Activated CD4-positive, alpha-beta T cell treated with anti-CD3 and anti-CD28 coated beads for 36 hours (primary cell): ENCODE results near the gene SPSB1. TPM values are rescaled to one million over a fixed set of nuclear protein-coding genes. Genes with fewer than 3 reads are reported as not detected.

Experiments used
- ATAC-seq: fragments of 200-7000 bp; cut with Tn5 transposase; one replicate; pipeline ENCODE4 v1.10.0; 2021; ENCODE audit warnings: mild to moderate bottlenecking, moderate library complexity
- CTCF ChIA-PET: fragments of 350-600 bp; sonication (Branson Sonifier 250); formaldehyde crosslinking; loops from one replicate; lab custom pipeline; 2021; ENCODE audit warnings: antibody characterized with exemption; lab: Charles Lee
- POLR2A ChIA-PET: fragments of 350-600 bp; sonication (Branson Sonifier 250); formaldehyde crosslinking; loops from one replicate; lab custom pipeline; 2021; ENCODE audit warnings: antibody characterized with exemption, inconsistent platforms; lab: Charles Lee
- DNase-seq: peaks from one replicate; pipeline ENCODE4 v3.0.0-alpha.2; 2020
- H3K27ac Mint-ChIP-seq: one replicate; pipeline ENCODE4 v1.8.0; 2021; ENCODE audit warnings: mixed read lengths
- H3K27me3 Mint-ChIP-seq: one replicate; pipeline ENCODE4 v1.8.0; 2021; ENCODE audit warnings: mixed read lengths
- H3K36me3 Mint-ChIP-seq: one replicate; pipeline ENCODE4 v1.8.0; 2021; ENCODE audit warnings: low read depth, mixed read lengths
- H3K4me1 Mint-ChIP-seq: one replicate; pipeline ENCODE4 v1.8.0; 2021; ENCODE audit warnings: mixed read lengths
- H3K4me3 Mint-ChIP-seq: one replicate; pipeline ENCODE4 v1.8.0; 2021; ENCODE audit warnings: mild to moderate bottlenecking, moderate library complexity, mixed read lengths
- H3K9me3 Mint-ChIP-seq: one replicate; pipeline ENCODE4 v1.8.0; 2021; ENCODE audit warnings: low read depth, mixed read lengths
- intact Hi-C, 2 experiments: fragments of 100-400 bp; cut with DNase I in 1 of 2; cut with micrococcal nuclease in 1 of 2; formaldehyde crosslinking; loops; one replicate each; pipeline versions ENCODE4 v1.14.2 to v1.15.1; 2022 to 2024; cut with DNase I, micrococcal nuclease
- total RNA-seq, 2 experiments: library from RNA; stranded (reverse); gene quantifications; one replicate each; pipeline ENCODE4 v1.2.3, GENCODE V29; 2021

SPSB1 gene
- total RNA-seq, 2 experiments from 2014 or later = 5.7 to 6.8 TPM

DNA sequence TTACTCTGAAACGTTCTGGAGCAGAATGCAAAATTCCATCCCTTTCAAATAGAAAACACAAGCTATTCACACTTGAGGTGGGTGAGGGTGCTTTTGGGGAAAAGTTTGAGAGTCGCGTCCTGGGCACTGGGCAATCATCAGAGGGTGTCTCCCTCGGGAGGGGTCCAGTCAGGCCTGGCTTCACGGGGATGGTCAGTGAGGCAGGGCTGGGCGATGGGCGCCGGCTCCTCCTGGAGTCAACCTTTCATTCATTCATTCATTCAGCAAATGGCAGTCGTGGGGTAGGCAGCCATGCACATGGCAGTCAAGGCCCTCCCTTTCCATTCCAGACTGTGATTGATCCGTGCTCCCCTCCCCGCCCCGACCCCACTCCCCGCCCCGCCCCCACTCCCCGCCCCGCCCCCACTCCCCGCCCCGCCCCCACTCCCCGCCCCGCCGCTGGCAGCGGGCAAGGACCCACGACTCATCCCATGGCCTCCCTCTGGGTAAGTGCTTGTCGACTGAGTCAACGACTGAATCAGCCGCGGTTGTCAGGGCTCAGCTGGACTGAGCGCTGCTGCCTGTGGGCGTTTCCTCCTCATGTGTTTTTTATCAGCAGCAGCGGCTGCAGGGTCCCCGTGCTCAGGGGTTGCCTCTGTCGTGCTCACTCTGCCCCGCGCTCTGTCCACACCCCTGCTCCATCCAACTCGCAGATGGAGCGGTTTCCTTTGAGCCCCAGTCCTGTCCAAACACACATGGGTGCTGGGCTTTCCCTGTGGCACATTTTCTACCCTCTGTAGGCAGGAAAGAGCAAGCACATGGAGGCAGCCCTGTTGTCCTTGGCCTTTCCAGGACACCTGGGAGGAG lies 12.5 kb upstream of the SPSB1 start:
- H3K27me3 Mint-ChIP-seq = no peaks in the 10 kb centered on the region
- intact Hi-C loops = loop anchor here in 1 of 2 experiments (1.0 to 5.0 kb wide), 3 partner anchors 13 to 372 kb away; partner anchors contain the start of gene PIK3CD
- ChIA-PET CTCF (interaction anchor here (0.6 to 2.2 kb wide), 8 partner anchors 9 to 560 kb away, joined by 3 to 17 read pairs (median 4); no protein-coding TSS in a partner anchor), POLR2A (interaction anchor here (0.5 to 0.6 kb wide), 3 partner anchors 9 to 115 kb away, joined by 3 read pairs; no protein-coding TSS in a partner anchor)
- DNase-seq (peak; percentile 91), ATAC-seq (peak; percentile 89)
- no peak overlapping the region for H3K27ac Mint-ChIP-seq
- H3K4me1 Mint-ChIP-seq = peaks cover 54% of the 10 kb centered on the region
- peaks cover 8% of the 10 kb centered on the region for H3K9me3 Mint-ChIP-seq
- peaks cover 4% of the 10 kb centered on the region for H3K36me3 Mint-ChIP-seq
- no peak overlapping the region for H3K4me3 Mint-ChIP-seq

DNA sequence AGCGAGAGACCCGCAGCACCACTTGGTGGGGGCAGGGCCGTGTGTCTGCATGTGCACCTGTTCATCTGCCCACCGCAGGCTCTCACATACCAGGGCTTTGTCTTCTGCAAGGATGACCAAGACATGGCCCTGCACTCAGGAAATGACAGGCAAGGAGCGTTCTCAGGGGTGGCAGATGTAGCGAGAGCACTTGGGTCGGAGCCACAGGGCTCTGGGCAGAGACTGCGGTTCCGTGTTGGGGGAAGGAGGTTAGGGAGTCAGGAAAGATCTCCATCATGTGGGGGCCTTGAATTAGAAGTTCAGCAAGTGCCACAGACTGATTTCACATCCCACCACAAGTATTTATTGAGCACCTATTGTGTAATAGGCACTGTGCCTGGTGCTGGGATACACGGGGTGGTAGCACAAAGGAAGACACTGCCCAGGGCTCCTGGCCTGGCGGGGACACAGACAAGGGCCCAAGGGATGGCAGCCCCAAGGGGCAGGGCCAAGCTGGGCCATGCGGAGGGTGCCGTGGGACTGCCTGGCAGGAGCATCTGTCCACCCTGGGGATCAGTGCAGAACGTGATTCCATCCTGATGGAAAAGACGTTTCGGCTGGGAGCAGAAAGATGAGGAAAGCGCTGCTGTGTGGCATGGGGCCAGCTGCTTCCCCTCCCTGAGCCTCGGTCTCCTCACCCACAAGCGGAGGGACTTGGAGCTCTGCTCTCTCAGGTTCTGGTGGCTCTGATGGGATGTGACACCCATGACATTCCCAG lies 11.4 kb upstream of the SPSB1 start:
- H3K36me3 Mint-ChIP-seq = peaks cover 4% of the 10 kb centered on the region
- H3K27me3 Mint-ChIP-seq = no peaks in the 10 kb centered on the region
- peaks cover 10% of the 10 kb centered on the region for H3K9me3 Mint-ChIP-seq
- no peak for ATAC-seq
- no peak for DNase-seq
- ChIA-PET POLR2A (no interaction called here), CTCF (interaction anchor here (0.6 to 2.9 kb wide), 9 partner anchors 8 to 302 kb away, joined by 3 to 17 read pairs (median 5); no protein-coding TSS in a partner anchor)
- intact Hi-C loops = loop anchor here in 1 of 2 experiments (5.0 kb wide), 1 partner anchor 371 kb away; the partner anchor contains the start of gene PIK3CD
- H3K4me1 Mint-ChIP-seq = peaks cover 44% of the 10 kb centered on the region
- H3K27ac Mint-ChIP-seq = no peak overlapping the region
- H3K4me3 Mint-ChIP-seq = no peak overlapping the region

DNA sequence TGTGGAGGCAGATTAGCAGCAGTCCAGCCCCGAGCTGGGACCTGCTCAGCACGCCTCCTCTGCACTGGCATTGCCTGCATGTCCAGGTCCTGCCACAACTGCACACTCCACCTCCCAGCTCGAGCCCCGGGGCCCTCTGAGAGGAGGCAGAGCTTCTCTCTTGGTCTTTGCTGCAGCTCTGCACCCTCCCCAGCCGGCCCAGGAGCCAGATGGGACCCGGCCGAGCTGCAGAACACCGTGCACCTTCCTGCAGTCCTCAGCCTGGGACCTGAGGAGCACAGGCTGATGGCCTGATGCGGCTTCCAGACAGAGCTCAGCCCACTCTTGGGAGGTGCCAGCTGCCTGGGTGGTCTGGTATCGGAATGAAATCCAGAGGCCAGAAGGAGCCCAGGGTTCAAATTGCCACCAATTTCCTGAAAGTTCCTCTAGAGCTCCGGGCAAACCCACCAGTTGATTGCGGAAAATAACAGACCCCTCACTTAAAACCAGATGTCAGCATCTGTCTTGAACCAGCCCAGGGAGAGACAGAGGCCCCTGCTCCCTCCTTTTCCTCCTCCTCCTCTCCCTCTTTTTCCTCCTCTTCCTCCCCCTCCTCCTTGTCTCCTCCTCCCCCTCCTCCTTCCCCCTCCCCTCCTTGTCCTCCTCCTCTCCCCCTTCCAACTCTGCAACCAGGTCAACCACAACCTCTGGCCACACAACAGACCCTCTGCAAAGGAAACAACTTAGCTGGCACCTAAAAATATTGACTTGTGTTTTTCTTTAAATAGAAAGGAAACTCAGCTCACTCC lies 10.6 kb upstream of the SPSB1 start:
- Mint-ChIP-seq H3K4me1 (peaks cover 43% of the 10 kb centered on the region), H3K9me3 (peaks cover 12% of the 10 kb centered on the region), H3K36me3 (peaks cover 2% of the 10 kb centered on the region), H3K4me3 (no peak overlapping the region), H3K27ac (no peak overlapping the region), H3K27me3 (no peaks in the 10 kb centered on the region)
- ATAC-seq (no peak), DNase-seq (peak; percentile 27)
- ChIA-PET CTCF (interaction anchor here (0.5 to 2.9 kb wide), 6 partner anchors 9 to 301 kb away, joined by 3 to 13 read pairs (median 8); no protein-coding TSS in a partner anchor), POLR2A (interaction anchor here (0.6 kb wide), 2 partner anchors 311 to 408 kb away, joined by 3 to 8 read pairs; no protein-coding TSS in a partner anchor)
- intact Hi-C loops = loop anchor here in 1 of 2 experiments (5.0 kb wide), 1 partner anchor 370 kb away; the partner anchor contains the start of gene PIK3CD

DNA sequence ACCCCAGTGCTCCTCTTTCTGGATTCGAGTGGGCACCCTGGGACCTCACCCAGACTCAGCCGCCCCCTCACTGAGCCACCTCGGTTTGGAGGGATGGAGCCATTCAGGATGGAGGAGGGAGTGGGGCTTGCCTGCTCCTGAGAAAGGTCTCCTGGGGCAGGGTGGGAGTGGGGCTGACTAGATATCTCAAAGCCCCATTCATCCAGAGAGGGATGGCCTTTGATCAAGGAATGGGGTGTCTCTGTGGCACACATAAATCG lies 10.1 kb upstream of the SPSB1 start:
- Mint-ChIP-seq H3K4me1 (peaks cover 43% of the 10 kb centered on the region), H3K36me3 (peaks cover 2% of the 10 kb centered on the region), H3K9me3 (peaks cover 12% of the 10 kb centered on the region), H3K4me3 (no peak overlapping the region), H3K27ac (no peak overlapping the region), H3K27me3 (no peaks in the 10 kb centered on the region)
- ATAC-seq (no peak), DNase-seq (no peak)
- POLR2A ChIA-PET = interaction anchor here (0.6 kb wide), 2 partner anchors 311 to 409 kb away, joined by 3 to 8 read pairs; no protein-coding TSS in a partner anchor
- CTCF ChIA-PET = interaction anchor here (0.5 to 2.9 kb wide), 5 partner anchors 8 to 280 kb away, joined by 3 to 13 read pairs (median 11); no protein-coding TSS in a partner anchor
- intact Hi-C loops = loop anchor here in 1 of 2 experiments (5.0 kb wide), 1 partner anchor 370 kb away; the partner anchor contains the start of gene PIK3CD

DNA sequence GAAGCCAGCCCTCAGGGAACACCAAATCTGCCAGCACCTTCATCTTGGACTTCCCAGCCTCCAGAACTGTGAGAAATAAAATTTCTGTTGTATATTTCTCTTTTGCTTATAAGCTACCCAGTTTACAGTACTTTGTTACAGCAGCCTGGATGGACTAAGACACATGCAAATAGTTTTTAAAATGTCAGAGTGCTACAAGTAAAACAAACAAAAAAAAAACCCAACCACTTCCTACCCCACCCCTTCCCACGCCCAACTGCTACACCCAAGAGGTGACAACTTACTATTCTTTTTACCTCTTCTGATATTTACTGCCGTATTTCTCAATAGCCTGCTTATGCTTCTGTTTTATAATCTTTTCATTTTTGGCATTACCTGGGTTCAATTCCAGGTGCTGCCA lies 8.6 kb upstream of the SPSB1 start:
- DNase-seq (no peak), ATAC-seq (no peak)
- H3K4me1 Mint-ChIP-seq = peaks cover 39% of the 10 kb centered on the region
- H3K4me3 Mint-ChIP-seq = no peak overlapping the region
- H3K9me3 Mint-ChIP-seq = peaks cover 17% of the 10 kb centered on the region
- CTCF ChIA-PET = interaction anchor here (1.2 to 2.9 kb wide), 4 partner anchors 17 to 207 kb away, joined by 3 to 11 read pairs (median 8); no protein-coding TSS in a partner anchor
- POLR2A ChIA-PET = no interaction called here
- H3K27ac Mint-ChIP-seq = no peak overlapping the region
- intact Hi-C loops = loop anchor here in 1 of 2 experiments (5.0 kb wide), 1 partner anchor 368 kb away; the partner anchor contains the start of gene PIK3CD
- no peaks in the 10 kb centered on the region for H3K27me3 Mint-ChIP-seq
- peaks cover 2% of the 10 kb centered on the region for H3K36me3 Mint-ChIP-seq

DNA sequence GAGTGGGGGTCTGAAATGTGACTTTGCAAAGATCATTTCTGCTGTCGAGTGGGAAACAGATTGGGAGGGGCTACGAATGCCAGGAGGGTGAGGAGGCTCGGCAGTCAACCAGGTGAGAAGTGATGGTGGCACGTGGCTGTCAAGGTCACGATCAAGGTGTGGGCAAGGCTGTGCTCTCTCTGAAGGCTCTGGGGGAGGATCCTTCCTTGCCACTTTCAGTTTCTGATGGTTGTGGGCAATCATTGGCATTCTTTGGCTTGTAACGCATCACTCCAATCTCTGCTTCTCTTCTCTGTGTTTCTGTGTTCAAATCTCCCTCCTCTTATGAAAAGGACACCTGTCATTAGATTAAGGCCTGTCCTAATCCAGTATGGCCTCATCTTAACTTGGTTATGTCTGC lies 6.1 kb upstream of the SPSB1 start:
- no peaks in the 10 kb centered on the region for H3K27me3 Mint-ChIP-seq
- peaks cover 30% of the 10 kb centered on the region for H3K4me1 Mint-ChIP-seq
- no peak for ATAC-seq
- no peak for DNase-seq
- peaks cover 2% of the 10 kb centered on the region for H3K36me3 Mint-ChIP-seq
- no peak overlapping the region for H3K4me3 Mint-ChIP-seq
- intact Hi-C loops = no loop called here
- H3K9me3 Mint-ChIP-seq = peaks cover 18% of the 10 kb centered on the region
- POLR2A ChIA-PET = no interaction called here
- CTCF ChIA-PET = no interaction called here
- no peak overlapping the region for H3K27ac Mint-ChIP-seq

DNA sequence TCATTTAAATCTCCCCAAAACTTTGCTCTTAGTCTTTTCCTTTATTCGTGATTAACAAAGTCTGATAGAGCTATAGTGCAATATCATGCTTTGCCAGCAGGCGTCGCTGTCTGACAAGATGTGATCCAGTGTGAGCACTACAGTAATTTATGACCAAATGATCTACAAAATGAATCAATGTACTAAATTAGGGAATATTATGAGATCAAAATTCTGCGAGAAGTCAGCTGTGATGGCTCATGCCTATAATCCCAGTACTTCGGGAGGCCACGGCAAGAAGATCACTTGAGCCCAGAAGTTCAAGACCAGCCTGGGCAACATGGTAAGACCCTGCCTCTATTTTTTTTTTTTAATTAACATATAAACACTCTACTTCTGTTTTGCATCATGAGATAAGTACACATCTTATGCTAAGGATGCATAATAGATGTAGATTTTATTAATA lies 3.6 kb upstream of the SPSB1 start:
- POLR2A ChIA-PET = interaction anchor here (0.6 to 1.5 kb wide), 6 partner anchors 9 to 287 kb away, joined by 3 to 6 read pairs (median 3); no protein-coding TSS in a partner anchor
- peaks cover 15% of the 10 kb centered on the region for H3K9me3 Mint-ChIP-seq
- no peak overlapping the region for H3K27ac Mint-ChIP-seq
- no peak overlapping the region for H3K4me3 Mint-ChIP-seq
- no peak for ATAC-seq
- peaks cover 2% of the 10 kb centered on the region for H3K36me3 Mint-ChIP-seq
- peaks cover 14% of the 10 kb centered on the region for H3K4me1 Mint-ChIP-seq
- peak; percentile 93 for DNase-seq
- intact Hi-C loops = loop anchor here (1.0 to 2.0 kb wide), 4 partner anchors 22 to 202 kb away; no protein-coding TSS in a partner anchor
- CTCF ChIA-PET = interaction anchor here (0.7 to 3.1 kb wide), 30 partner anchors 7 to 441 kb away, joined by 3 to 79 read pairs (median 6); no protein-coding TSS in a partner anchor
- no peaks in the 10 kb centered on the region for H3K27me3 Mint-ChIP-seq

DNA sequence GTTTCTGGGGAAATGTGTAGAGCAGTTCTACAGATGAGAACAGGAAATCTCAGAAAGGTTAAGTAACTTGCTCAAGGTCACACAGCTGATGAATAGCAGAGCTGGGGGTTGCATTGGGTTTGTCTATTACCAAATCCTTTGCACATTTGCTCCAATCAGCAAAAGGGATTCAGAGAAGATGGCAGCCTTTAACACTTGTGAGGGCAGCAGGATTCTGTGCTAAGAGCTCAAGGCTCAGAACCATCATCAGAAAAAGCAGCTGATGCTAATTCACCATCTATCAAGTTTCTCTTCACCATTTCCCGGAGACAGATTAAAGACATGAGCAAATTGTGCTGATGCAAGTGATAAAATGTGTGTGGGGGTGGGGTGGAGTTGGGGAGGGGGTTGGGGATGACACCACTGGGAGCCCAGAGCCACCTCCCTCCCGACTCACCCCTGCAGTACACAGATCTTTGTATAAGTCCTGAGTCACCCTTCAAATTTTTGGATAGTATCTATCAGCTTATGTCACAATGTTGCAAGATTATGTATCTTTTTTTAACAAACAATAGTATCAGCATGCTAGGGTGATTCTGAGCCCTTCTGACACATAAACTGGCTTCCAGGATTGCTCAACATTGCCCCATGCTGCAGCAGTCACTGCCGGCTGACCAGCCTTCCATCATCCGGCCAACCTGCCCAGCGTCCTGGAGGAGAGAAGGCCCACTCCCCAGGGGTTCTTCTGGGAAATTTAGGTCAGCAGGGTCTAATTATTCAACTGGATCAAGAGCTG lies 2.8 kb upstream of the SPSB1 start:
- Mint-ChIP-seq H3K9me3 (peaks cover 11% of the 10 kb centered on the region), H3K4me1 (peaks cover 11% of the 10 kb centered on the region), H3K4me3 (no peak overlapping the region), H3K36me3 (peaks cover 2% of the 10 kb centered on the region), H3K27me3 (no peaks in the 10 kb centered on the region), H3K27ac (no peak overlapping the region)
- ATAC-seq = peak; percentile 9
- ChIA-PET POLR2A (interaction anchor here (0.7 to 1.5 kb wide), 4 partner anchors 10 to 1330 kb away, joined by 3 to 6 read pairs (median 3); no protein-coding TSS in a partner anchor), CTCF (interaction anchor here (0.5 to 3.1 kb wide), 28 partner anchors 8 to 750 kb away, joined by 3 to 79 read pairs (median 6); no protein-coding TSS in a partner anchor)
- DNase-seq = peak; percentile 70
- intact Hi-C loops = loop anchor here (1.0 to 5.0 kb wide), 6 partner anchors 23 to 532 kb away; partner anchors contain the start of gene CLSTN1 (in 1 of the 2)

DNA sequence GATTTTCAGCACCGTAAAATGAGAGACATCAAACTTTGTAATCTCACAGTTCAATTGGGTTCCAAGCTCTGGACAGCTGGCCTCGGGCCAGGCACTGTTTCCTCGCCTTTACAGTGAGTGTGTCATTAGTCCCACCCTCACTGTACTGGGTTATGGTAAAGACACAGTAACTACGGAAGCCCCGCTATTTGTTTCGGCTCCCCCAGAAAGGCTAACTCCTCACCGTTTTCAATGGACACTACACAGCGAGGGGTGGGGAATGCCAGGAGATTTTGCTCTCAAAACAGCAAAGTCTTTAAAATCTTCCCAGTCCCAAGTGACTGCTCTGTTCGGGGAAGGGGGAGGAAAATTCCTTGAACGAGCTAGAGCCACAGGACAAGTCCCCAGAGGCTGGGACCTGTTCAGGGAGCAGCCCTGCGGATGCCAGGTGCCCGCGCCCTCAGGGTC lies 757 bp upstream of the SPSB1 start:
- ChIA-PET CTCF (interaction anchor here (0.9 to 3.1 kb wide), 5 partner anchors 10 to 199 kb away, joined by 3 to 13 read pairs (median 3); no protein-coding TSS in a partner anchor), POLR2A (no interaction called here)
- no peaks in the 10 kb centered on the region for H3K27me3 Mint-ChIP-seq
- peak overlapping the region; percentile 39 for H3K4me3 Mint-ChIP-seq
- H3K9me3 Mint-ChIP-seq = peaks cover 5% of the 10 kb centered on the region
- H3K4me1 Mint-ChIP-seq = peaks cover 11% of the 10 kb centered on the region
- H3K27ac Mint-ChIP-seq = no peak overlapping the region
- ATAC-seq (no peak), DNase-seq (peak; percentile 31)
- intact Hi-C loops = loop anchor here (1.0 to 5.0 kb wide), 7 partner anchors 58 to 530 kb away; partner anchors contain the start of genes CLSTN1 (in 1 of the 2), ENO1 (in 1 of the 2), GPR157 (in 1 of the 2) and H6PD (in 1 of the 2)
- H3K36me3 Mint-ChIP-seq = peaks cover 2% of the 10 kb centered on the region
